ENCODE results near the gene DAP.

Gene DAP

DNA sequence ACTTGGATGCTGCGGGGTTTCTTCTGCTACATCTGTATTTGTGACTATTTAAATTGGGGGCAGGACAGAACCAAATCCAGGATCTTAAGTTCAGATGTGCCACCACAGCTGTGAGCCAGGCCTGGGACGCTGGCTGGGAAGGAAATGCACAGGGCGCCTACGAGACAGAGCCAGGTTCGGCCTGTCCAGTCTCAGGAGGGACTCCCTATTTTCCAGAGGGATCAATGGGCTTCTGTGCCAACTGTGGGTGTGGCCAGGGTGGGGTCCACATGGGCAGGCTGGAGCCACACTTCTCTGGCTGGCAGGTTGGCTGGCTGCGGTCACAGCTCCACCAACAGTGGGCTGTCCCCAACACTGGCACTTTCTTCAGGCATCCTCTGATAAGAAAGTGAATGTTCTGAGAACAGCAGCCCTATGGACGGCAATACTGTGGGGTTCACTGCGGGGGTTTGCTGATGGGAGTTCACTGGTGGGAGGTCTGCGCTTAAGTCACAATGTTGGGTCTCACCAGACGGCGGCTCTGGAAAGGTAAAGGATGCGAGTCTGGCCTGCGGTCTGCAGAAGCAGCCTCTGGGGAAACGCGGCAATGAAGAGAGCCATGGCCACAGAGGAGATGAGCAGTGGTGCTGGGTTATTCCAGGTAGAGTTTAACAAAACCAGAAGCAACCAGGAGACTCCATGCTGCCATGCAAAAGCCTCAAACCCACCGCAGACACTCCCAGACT, 78.1 kb downstream of the DAP start:
- H3K36me3 ChIP-seq = peaks cover 48% of the 10 kb centered on the region
- TF ChIP-seq, protein P1, sequence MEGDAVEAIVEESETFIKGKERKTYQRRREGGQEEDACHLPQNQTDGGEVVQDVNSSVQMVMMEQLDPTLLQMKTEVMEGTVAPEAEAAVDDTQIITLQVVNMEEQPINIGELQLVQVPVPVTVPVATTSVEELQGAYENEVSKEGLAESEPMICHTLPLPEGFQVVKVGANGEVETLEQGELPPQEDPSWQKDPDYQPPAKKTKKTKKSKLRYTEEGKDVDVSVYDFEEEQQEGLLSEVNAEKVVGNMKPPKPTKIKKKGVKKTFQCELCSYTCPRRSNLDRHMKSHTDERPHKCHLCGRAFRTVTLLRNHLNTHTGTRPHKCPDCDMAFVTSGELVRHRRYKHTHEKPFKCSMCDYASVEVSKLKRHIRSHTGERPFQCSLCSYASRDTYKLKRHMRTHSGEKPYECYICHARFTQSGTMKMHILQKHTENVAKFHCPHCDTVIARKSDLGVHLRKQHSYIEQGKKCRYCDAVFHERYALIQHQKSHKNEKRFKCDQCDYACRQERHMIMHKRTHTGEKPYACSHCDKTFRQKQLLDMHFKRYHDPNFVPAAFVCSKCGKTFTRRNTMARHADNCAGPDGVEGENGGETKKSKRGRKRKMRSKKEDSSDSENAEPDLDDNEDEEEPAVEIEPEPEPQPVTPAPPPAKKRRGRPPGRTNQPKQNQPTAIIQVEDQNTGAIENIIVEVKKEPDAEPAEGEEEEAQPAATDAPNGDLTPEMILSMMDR (IDR thresholded peaks at IDR 0.05) = no peak

DNA sequence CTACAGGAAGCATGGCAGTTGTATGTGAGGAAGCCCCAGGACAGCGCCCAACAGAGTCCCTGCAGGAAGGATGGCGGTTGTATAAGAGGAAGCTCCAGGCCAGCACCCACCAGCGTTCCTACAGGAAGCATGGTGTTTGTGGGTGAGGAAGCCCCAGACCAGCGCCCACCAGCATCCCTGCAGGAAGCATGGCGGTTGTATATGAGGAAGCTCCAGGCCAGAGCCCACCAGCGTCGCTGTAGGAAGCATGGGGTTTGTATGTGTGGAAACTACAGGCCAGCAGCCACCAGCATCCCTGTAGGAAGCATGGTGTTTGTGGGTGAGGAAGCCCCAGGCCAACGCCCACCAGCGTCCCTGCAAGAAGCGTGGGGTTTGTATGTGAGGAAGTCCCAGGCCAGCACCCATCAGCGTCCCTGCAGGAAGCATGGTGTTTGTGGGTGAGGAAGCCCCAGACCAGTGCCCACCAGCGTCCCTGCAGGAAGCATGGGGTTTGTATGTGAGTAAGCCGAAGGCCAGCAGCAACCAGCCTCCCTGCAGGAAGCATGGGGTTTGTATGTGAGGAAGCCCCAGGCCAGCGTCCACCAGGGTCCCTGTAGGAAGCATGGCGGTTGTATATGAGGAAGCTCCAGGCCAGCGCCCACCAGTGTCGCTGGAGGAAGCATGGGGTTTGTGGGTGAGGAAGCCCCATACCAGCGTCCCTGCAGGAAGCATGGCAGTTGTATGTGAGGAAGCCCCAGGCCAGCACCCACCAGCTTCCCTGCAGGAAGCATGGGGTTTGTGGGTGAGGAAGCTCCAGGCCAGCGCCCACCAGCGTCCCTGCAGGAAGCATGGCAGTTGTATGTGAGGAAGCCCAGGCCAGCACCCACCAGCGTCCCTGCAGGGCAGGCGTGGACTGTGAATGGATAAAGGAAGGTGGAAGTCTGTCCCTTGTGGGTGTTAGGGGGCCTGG, 79.0 kb downstream of the DAP start:
- Histone ChIP-seq H3K9me3 (no peaks in the 10 kb centered on the region), H3K4me3 (ENCODE audit: low read depth in 1 of 2, low read length in 1 of 2) (no peak overlapping the region), H3K27me3 (no peaks in the 10 kb centered on the region), H3K4me1 (ENCODE audit: control insufficient read depth in 1 of 2, insufficient read depth in 1 of 2, low read depth in 1 of 2, low read length in 1 of 2) (peaks cover 13 to 16% of the 10 kb centered on the region in 2 experiments), H3K27ac (no peak overlapping the region), H3K36me3 (peaks cover 54% of the 10 kb centered on the region)
- TF ChIP-seq, protein P1 (IDR thresholded peaks at IDR 0.05) = no peak

More for the DNA sequence above, 78.1 kb downstream of the DAP start:
- Histone ChIP-seq H3K27me3 (no peaks in the 10 kb centered on the region), H3K9me3 (no peaks in the 10 kb centered on the region), H3K4me3 (ENCODE audit: low read depth in 1 of 2, low read length in 1 of 2) (no peak overlapping the region), H3K4me1 (ENCODE audit: control insufficient read depth in 1 of 2, insufficient read depth in 1 of 2, low read depth in 1 of 2, low read length in 1 of 2) (peaks cover 13 to 16% of the 10 kb centered on the region in 2 experiments), H3K27ac (no peak overlapping the region)

- Histone ChIP-seq H3K9me3 (no peaks in the 10 kb centered on the region), H3K36me3 (peaks cover 54% of the 10 kb centered on the region), H3K4me3 (ENCODE audit: low read depth in 1 of 2, low read length in 1 of 2) (no peak overlapping the region), H3K27ac (no peak overlapping the region), H3K4me1 (ENCODE audit: control insufficient read depth in 1 of 2, insufficient read depth in 1 of 2, low read depth in 1 of 2, low read length in 1 of 2) (peaks cover 13 to 16% of the 10 kb centered on the region in 2 experiments), H3K27me3 (no peaks in the 10 kb centered on the region)
- TF ChIP-seq, protein P1 (IDR thresholded peaks at IDR 0.05) = no peak
Measured at GRCh38 chr5:10680876-10681481, 80.1 kb downstream of the DAP start.

GRCh38 chr5:10679336-10679988, 81.6 kb downstream of the DAP start:
- TF ChIP-seq, protein P1 (IDR thresholded peaks at IDR 0.05) = no peak

GRCh38 chr5:10678244-10678643, 82.8 kb downstream of the DAP start:
- Histone ChIP-seq H3K36me3 (peaks cover 46% of the 10 kb centered on the region), H3K27me3 (no peaks in the 10 kb centered on the region), H3K4me3 (ENCODE audit: low read depth in 1 of 2, low read length in 1 of 2) (no peak overlapping the region), H3K9me3 (no peaks in the 10 kb centered on the region), H3K27ac (no peak overlapping the region), H3K4me1 (ENCODE audit: control insufficient read depth in 1 of 2, insufficient read depth in 1 of 2, low read depth in 1 of 2, low read length in 1 of 2) (peaks cover 13 to 16% of the 10 kb centered on the region in 2 experiments)
- TF ChIP-seq, protein P1 (IDR thresholded peaks at IDR 0.05) = no peak

More at GRCh38 chr5:10679336-10679988, 81.6 kb downstream of the DAP start:
- no peaks in the 10 kb centered on the region for H3K9me3 ChIP-seq
- no peak overlapping the region for H3K4me3 ChIP-seq (ENCODE audit: low read depth in 1 of 2, low read length in 1 of 2)
- H3K36me3 ChIP-seq = peaks cover 50% of the 10 kb centered on the region
- peaks cover 13 to 16% of the 10 kb centered on the region in 2 experiments for H3K4me1 ChIP-seq (ENCODE audit: control insufficient read depth in 1 of 2, insufficient read depth in 1 of 2, low read depth in 1 of 2, low read length in 1 of 2)
- H3K27ac ChIP-seq = no peak overlapping the region
- no peaks in the 10 kb centered on the region for H3K27me3 ChIP-seq
